Parietal lobe (tissue), 2 donors: ENCODE data around the gene CEL. TPM values are rescaled to one million over a fixed set of nuclear protein-coding genes. Genes with fewer than 3 reads are reported as not detected.

Source experiments
- small RNA-seq: library from RNA; depleted of rRNA; stranded (forward); fragments of <200 nt; gene quantifications from one replicate; pipeline ENCODE3, GENCODE V24; 2014; ENCODE audit warnings: low replicate concordance
- total RNA-seq: library from RNA; depleted of rRNA; stranded (reverse); fragments of >200 nt; gene quantifications from one replicate; pipeline ENCODE4 v1.2.3, GENCODE V29; 2014

CEL gene
- 0.31 TPM for total RNA-seq

DNA sequence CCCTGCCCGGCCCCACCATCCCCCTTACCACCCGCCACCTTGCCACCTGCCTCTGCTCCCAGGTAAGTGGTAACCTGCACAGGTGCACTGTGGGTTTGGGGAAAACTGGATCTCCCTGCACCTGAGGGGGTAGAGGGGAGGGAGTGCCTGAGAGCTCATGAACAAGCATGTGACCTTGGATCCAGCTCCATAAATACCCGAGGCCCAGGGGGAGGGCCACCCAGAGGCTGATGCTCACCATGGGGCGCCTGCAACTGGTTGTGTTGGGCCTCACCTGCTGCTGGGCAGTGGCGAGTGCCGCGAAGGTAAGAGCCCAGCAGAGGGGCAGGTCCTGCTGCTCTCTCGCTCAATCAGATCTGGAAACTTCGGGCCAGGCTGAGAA, at the start of gene CEL:
Gene CEL, plus strand, starts transcription at position 218 of the 382 bp plus-strand sequence. Its CDS starts 22 bp downstream, at position 240.

DNA sequence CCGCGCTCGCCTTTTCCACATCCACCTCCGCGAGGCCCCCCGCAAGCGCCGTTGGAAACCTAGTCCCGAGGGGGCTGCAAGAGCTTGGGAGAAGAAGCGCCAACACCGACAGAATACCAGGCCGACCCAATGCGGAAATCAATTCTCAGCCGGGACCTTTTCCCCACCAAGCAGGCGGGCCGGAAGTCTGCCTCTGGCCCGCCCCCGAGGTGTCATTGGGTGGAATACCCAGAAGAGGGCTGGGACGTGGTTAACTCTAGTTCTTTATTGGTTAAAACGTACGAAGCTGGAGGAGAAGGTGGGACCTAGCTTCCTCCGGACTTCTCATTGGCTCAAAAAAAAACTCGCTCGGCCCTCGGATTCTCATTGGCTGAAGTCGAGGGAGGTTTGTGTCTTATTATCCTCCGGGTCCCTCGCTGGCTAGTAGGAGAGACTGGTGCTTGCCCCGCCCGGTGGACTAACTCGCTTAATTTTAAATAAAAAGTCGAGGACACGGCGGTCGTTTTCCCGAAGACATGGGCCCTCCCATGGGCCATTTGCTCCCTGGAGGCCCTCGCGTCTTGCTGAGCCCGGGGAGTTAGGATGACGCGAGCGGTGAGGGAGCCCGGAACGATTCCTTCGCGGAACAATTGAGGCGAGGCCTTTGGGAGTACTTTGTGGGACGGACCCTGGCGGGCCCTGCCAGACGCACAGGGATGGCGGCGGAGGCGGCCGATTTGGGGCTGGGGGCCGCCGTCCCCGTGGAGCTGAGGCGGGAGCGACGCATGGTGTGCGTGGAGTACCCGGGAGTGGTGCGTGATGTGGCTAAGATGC, 31.3 kb upstream of the CEL start, which contains the start of gene GTF3C5:
Gene GTF3C5, plus strand, starts transcription at position 681 of the 813 bp plus-strand sequence. Its CDS starts 15 bp downstream, at position 696.

Small RNA genes lying within 50 kb of the gene (small RNA-seq; reads per million reads assigned to genes)
- not detected for gene MIR6877

Other genes starting within 250 kb of the CEL start
- gene AK8, start 183.7 kb upstream of the CEL start, total RNA-seq = 1.6 TPM
- 2.8 TPM for gene SPACA9, start 183.1 kb upstream of the CEL start, total RNA-seq
- 129 TPM for gene TSC1, start 117.4 kb upstream of the CEL start, total RNA-seq
- not detected for gene GFI1B, start 83.3 kb upstream of the CEL start, total RNA-seq
- 49.8 TPM for gene GTF3C5, start 31.0 kb upstream of the CEL start, total RNA-seq
- 196 TPM for gene RALGDS, start 59.3 kb downstream of the CEL start, total RNA-seq
- gene GBGT1, start 101.9 kb downstream of the CEL start, total RNA-seq = 6.9 TPM
- gene OBP2B, start 147.3 kb downstream of the CEL start, total RNA-seq = not detected
- gene ABO, start 213.2 kb downstream of the CEL start, total RNA-seq = not detected